HepG2 (cell line): ENCODE measurements around the gene KIAA0930. TPM values are rescaled to one million over a fixed set of nuclear protein-coding genes. Genes with fewer than 3 reads are reported as not detected.
A peak's percentile ranks its signal among the peaks of the same experiment; 100 is the strongest.

Source experiments
- ELK4 ChIP-seq: sonication (generic); formaldehyde crosslinking; IDR thresholded peaks from 2 replicates; pipeline ENCODE4 v1.9.0; 2021; ENCODE audit warnings: missing genetic modification reagents, borderline replicate concordance
- IKZF1 ChIP-seq: fragments of 450-650 bp; IDR thresholded peaks from 2 replicates; pipeline ENCODE4 v1.7.1; 2016
- MED13 ChIP-seq: sonication (generic); formaldehyde crosslinking; IDR thresholded peaks from 2 replicates; pipeline ENCODE4 v1.5.0; 2020; ENCODE audit warnings: missing genetic modification reagents
- NCOR1 ChIP-seq: fragments of 200-600 bp; sonication (generic); IDR thresholded peaks from 2 replicates; pipeline ENCODE4 v1.7.0; 2017; ENCODE audit warnings: antibody characterized with exemption, low read length, borderline replicate concordance
- PPARG ChIP-seq: conservative IDR thresholded peaks from 2 replicates; pipeline ENCODE4 v1.6.1; 2016; ENCODE audit warnings: missing biosample characterization, missing genetic modification reagents
- PRDM4 ChIP-seq: sonication (generic); formaldehyde crosslinking; IDR thresholded peaks from 2 replicates; pipeline ENCODE4 v1.9.0; 2021; ENCODE audit warnings: missing genetic modification reagents, borderline replicate concordance
- RBFOX2 ChIP-seq: fragments of 200-400 bp; formaldehyde crosslinking; IDR thresholded peaks from 2 replicates; pipeline ENCODE4 v1.6.1; 2017; ENCODE audit warnings: low read depth, mild to moderate bottlenecking, low read length
- SMARCE1 ChIP-seq: fragments of 450-650 bp; IDR thresholded peaks from 2 replicates; pipeline ENCODE4 v1.6.1; 2017; ENCODE audit warnings: borderline replicate concordance
- TFDP1 ChIP-seq: IDR thresholded peaks from 2 replicates; pipeline ENCODE4 v1.6.1; 2016; ENCODE audit warnings: missing compliant biosample characterization, missing genetic modification reagents, borderline replicate concordance
- TOE1 ChIP-seq: sonication (generic); formaldehyde crosslinking; IDR thresholded peaks from 2 replicates; pipeline ENCODE4 v1.4.0; 2020; ENCODE audit warnings: mild to moderate bottlenecking, missing genetic modification reagents
- ZFP91 ChIP-seq: sonication (generic); formaldehyde crosslinking; IDR thresholded peaks from 2 replicates; pipeline ENCODE4 v1.9.0; 2022; ENCODE audit warnings: missing genetic modification reagents, mild to moderate bottlenecking, borderline replicate concordance
- ZNF12 ChIP-seq: sonication (generic); formaldehyde crosslinking; IDR thresholded peaks from 2 replicates; pipeline ENCODE4 v1.5.0; 2020; ENCODE audit warnings: missing genetic modification reagents
- ZNF276 ChIP-seq: sonication (generic); formaldehyde crosslinking; IDR thresholded peaks from 2 replicates; pipeline ENCODE4 v1.4.0; 2020; ENCODE audit warnings: mild to moderate bottlenecking, low read depth, missing genetic modification reagents
- ZNF280D ChIP-seq: sonication (generic); formaldehyde crosslinking; IDR thresholded peaks from 2 replicates; pipeline ENCODE4 v1.5.1; 2020; ENCODE audit warnings: mild to moderate bottlenecking, missing genetic modification reagents
- ZNF292 ChIP-seq: sonication (generic); formaldehyde crosslinking; IDR thresholded peaks from 2 replicates; pipeline ENCODE4 v1.8.1; 2022; ENCODE audit warnings: mild to moderate bottlenecking, low read depth, missing genetic modification reagents, borderline replicate concordance
- ZNF557 ChIP-seq: sonication (generic); formaldehyde crosslinking; IDR thresholded peaks from 2 replicates; pipeline ENCODE4 v1.4.0; 2020; ENCODE audit warnings: missing genetic modification reagents
- ZNF776 ChIP-seq: sonication (generic); formaldehyde crosslinking; IDR thresholded peaks from 2 replicates; pipeline ENCODE4 v1.4.0; 2020; ENCODE audit warnings: mild to moderate bottlenecking, missing genetic modification reagents
- ZNF879 ChIP-seq: sonication (generic); formaldehyde crosslinking; IDR thresholded peaks from 2 replicates; pipeline ENCODE4 v1.8.1; 2023; ENCODE audit warnings: missing genetic modification reagents
- polyA plus RNA-seq, 8 experiments: library from polyadenylated mRNA; depleted of rRNA in 3 of 8; stranded (reverse) in 7 of 8; unstranded in 1 of 8; fragments of >200 nt; fragmentation: Illumina TruSeq in 4 of 8; extraction: Trizol in 4 of 8; gene quantifications; 2 replicates each; pipeline versions ENCODE4 v1.2.1 to v1.2.3, GENCODE V29; 2011 to 2016; ENCODE audit warnings: low read depth in 4 of 8, missing spikeins in 1 of 8, mixed read lengths in 1 of 8; ENCODE audit not compliant: insufficient read depth in 1 of 8
- total RNA-seq, 5 experiments: library from RNA; depleted of rRNA; stranded (reverse); fragments of >200 nt; fragmentation: Illumina TruSeq; extraction: Trizol; gene quantifications; 2 replicates each; pipeline ENCODE4 v1.2.3, GENCODE V29; 2016; ENCODE audit warnings: low read depth in 1 of 5

KIAA0930 gene
- total and polyA plus RNA-seq, 2 of the 13 experiments (the other 11 are each of a cell fraction or from before 2014, with no cell fraction given), result 27.0 to 38.2 TPM

GRCh38 chr22:45273452-45274075, 32.9 kb upstream of the KIAA0930 start (continued):
- no peak for TF ChIP-seq PRDM4
- TF ChIP-seq RBFOX2, result peak; percentile 75
- peak; percentile 91; the same call in 1 of the 2 replicates for TF ChIP-seq NCOR1
- TF ChIP-seq ZNF12, result no peak
- peak; percentile 73 for TF ChIP-seq ZFP91 (CRISPR knock-in tag)
- TF ChIP-seq ZNF776 (CRISPR knock-in tag), result peak; percentile 59; the same call in 1 of the 2 replicates
- TF ChIP-seq TFDP1 (CRISPR knock-in tag), result peak; percentile 67; the same call in 1 of the 2 replicates
- peak; percentile 91; the same call in 1 of the 2 replicates for TF ChIP-seq ZNF292 (CRISPR knock-in tag)
- no peak for TF ChIP-seq SMARCE1
- TF ChIP-seq ZNF879 (CRISPR knock-in tag), result no peak
- TF ChIP-seq ZNF280D (CRISPR knock-in tag), result no peak
- TF ChIP-seq IKZF1, result no peak
- TF ChIP-seq ZNF276 (CRISPR knock-in tag), result no peak
- TF ChIP-seq MED13, result peak; percentile 74
- TF ChIP-seq PPARG (CRISPR knock-in tag), result peak; percentile 85
- TF ChIP-seq ZNF557 (CRISPR knock-in tag), result no peak
- TF ChIP-seq TOE1 (CRISPR knock-in tag), result no peak
- no peak for TF ChIP-seq ELK4 (CRISPR knock-in tag)
